NOMO-1 treated with DMSO at 0.1 percent for 48 hours (cell line): ENCODE measurements around the gene MOSPD3.

Source experiments
- DNase-seq: peaks from one replicate; lab custom pipeline; 2025; ENCODE audit not compliant: unreplicated experiment; lab: John Stamatoyannopoulos, UW

MOSPD3 gene

GRCh38 chr7:100590077-100590737 lies 22.1 kb upstream of the MOSPD3 start:
- no peak for DNase-seq

GRCh38 chr7:100591596-100591995 lies 20.7 kb upstream of the MOSPD3 start:
- no peak for DNase-seq

- no peak for DNase-seq
These were observed 17.2 kb upstream of the MOSPD3 start for GRCh38 chr7:100595188-100595587.

GRCh38 chr7:100598425-100598824 lies 13.9 kb upstream of the MOSPD3 start:
- no peak for DNase-seq

GRCh38 chr7:100599911-100600729 lies 12.2 kb upstream of the MOSPD3 start:
- no peak for DNase-seq

- DNase-seq: no peak
These were observed 11.7 kb upstream of the MOSPD3 start for GRCh38 chr7:100600730-100601038.

GRCh38 chr7:100602889-100603725 lies 9.2 kb upstream of the MOSPD3 start:
- DNase-seq: no peak

- DNase-seq: no peak
These were observed 8.7 kb upstream of the MOSPD3 start for GRCh38 chr7:100603726-100604027.

GRCh38 chr7:100604028-100604975 lies 8.0 kb upstream of the MOSPD3 start:
- DNase-seq: peak; percentile 91

GRCh38 chr7:100604976-100605911 lies 7.1 kb upstream of the MOSPD3 start:
- peak; percentile 29 for DNase-seq

GRCh38 chr7:100606313-100606712 lies 6.0 kb upstream of the MOSPD3 start:
- no peak for DNase-seq

GRCh38 chr7:100607111-100607510 lies 5.2 kb upstream of the MOSPD3 start:
- DNase-seq: no peak

GRCh38 chr7:100609958-100610357 lies 2.4 kb upstream of the MOSPD3 start:
- no peak for DNase-seq

GRCh38 chr7:100612730-100613390 lies 520 bp downstream of the MOSPD3 start:
- DNase-seq: peak; percentile 34

GRCh38 chr7:100613412-100614175 lies 1.3 kb downstream of the MOSPD3 start:
- DNase-seq: peak; percentile 84

- DNase-seq: no peak
These were observed 2.0 kb downstream of the MOSPD3 start for GRCh38 chr7:100614308-100614861.

- no peak for DNase-seq
These were observed 7.9 kb downstream of the MOSPD3 start for GRCh38 chr7:100620239-100620638.

- no peak for DNase-seq
These were observed 8.5 kb downstream of the MOSPD3 start for GRCh38 chr7:100620804-100621203.
